HG03175 (cell line): ENCODE results near the gene LOXL1.
"Not testable (repeated sequence)": the region's sequence is repeated elsewhere in the genome, so short reads cannot be mapped to it uniquely, and the experiment has no call there.

ENCODE experiments used
- ATAC-seq: cut with Tn5 transposase; IDR thresholded peaks from one replicate; pipeline ENCODE4 v1.9.1; 2021; ENCODE audit warnings: mild to moderate bottlenecking, moderate library complexity; ENCODE audit not compliant: unreplicated experiment

The LOXL1 gene

GRCh38 chr15:73972984-73973682 lies 46.9 kb downstream of the LOXL1 start:
- ATAC-seq: no peak

DNA sequence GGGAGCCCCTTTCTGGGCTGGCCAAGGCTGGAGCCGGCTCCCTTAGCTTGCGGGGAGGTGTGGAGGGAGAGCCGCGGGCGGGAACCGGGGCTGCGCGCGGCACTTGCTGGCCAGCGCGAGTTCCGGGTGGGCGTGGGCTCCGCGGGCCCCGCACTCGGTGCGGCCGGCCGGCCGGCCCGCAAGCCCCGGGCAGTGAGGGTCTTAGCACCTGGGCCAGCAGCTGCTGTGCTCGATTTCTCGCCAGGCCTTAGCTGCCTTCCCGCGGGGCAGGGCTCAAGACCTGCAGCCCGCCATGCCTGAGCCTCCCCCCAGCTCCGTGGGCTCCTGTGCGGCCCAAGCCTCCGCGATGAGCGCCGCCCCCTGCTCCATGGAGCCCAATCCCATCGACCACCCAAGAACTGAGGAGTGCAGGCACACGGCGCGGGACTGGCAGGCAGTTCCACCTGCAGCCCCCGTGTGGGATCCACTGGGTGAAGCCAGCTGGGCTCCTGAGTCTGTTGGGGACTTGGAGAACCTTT lies 47.5 kb downstream of the LOXL1 start:
- ATAC-seq: not testable (repeated sequence)

DNA sequence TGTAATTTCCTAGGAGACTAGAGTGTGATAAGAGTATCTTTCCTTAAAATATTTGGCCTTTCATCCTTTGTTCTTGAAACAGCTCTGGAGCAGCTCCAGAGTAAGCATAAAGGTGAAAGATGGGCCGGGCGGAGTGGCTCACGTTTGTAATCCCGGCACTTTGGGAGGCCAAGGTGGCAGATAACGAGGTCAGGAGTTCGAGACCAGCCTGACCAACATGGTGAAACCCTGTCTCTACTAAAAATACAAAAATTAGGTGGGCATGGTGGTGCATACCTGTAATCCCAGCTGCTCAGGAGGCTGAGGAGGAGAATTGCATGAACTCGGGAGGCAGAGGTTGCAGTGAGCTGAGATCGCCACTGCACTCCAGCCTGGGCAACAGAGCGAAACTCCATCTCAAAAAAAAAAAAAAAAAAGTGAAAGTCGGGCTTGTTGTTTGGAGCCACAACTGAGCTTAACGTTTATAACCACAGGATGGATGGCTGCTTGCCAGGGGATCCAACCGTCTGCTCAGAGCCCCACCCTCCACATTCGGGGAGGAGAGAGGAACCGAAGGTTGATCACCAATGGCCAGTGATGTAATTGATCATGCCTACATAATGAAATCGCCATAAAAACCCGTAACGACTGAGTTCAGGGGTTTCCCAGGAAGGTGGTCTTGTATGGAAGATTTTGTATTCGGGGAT lies 49.3 kb downstream of the LOXL1 start:
- ATAC-seq: not testable (repeated sequence)

DNA sequence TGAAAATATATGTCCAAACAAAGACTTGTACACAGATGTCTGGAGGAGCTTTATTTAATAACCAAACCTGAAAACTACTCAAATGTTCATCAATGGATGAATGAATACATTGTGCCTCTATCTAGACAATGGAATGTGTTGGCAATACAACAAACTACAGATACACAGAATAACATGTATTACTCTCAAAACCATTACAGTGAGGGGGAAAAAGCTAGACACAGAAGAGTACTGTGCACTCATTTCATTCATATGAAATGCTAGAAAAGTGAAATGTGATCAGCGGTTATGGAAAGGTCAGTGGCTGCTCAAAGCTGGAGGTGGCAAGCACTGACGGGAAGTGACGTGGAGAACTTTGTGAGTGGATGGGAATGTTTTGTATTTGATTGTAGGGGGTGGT lies 52.6 kb downstream of the LOXL1 start:
- ATAC-seq: no peak

DNA sequence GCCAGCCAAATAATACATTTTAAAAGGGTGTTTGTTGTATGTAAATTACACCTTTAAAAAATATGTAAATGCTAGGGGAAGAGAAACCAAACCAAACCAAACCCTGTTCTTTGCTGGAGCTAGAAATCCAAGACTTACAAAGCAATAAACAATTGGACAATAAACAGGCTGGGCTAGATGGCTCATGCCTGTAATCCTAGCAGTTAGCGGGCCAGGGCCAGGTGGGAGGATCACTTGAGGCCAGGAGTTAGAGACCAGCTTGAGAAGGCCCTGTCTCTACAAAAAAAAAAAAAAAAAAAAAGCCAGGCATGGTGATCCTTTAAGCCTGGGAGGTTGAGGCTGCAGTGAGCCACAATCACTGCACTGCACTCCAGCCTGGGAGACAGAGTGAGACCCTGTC lies 53.4 kb downstream of the LOXL1 start:
- ATAC-seq: no peak

DNA sequence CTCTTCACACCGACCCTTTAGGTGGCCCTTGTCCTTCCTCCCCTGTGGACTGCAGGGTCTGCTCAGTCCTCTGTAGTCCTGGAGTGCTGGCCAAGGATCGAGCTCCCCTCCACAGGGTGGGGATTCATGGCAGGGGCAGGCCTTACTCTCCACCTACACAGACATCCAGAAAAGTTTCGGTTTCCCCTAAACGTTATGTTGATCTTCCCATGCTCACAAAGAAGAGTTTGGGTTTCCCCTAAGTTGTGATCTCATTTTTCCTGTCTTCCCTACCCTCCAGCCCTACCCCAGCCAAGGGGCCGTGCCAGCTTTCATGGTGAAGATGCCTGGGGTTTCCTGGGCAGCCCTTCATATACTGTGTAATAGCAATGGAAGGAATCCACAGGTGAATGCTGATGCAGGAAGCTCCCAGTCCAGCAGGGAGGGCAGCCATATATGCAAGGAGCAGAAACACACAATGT lies 55.5 kb downstream of the LOXL1 start:
- no peak for ATAC-seq

DNA sequence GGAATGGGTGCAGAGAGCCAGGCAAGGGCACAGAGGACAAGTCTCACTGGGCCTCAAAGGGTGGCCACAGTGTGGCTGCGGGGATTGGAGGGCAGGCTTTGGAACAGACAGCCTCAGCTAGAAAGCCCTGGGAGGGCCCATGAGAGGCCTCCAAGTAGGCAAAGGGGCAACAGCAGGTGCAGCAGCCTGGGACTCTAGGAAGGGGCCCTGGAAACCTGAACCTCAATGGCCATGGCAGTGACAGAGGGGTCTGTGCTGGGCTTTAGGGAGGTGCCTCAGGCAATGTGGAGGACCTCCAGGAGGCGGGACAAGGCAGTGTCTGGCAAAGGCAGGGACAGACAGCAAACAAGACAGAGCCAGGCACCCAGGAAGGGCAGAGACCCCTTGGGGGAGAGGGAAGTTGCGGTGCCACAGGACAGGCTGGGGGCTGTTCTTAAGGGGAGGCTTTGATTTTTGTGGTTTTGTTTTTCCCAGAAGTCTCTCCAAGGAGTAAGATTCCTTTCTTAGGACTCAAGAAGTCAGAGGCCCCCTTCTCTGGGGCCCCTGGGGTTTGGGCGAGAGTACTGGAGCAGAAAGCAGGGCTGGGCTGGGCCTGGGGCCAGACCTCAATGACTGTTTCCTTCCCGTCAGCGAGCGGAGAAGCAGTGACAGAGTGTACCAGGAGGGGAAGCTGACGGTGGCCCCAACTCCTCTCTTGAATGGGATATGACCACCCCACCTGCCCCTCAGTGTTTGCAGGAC lies 56.1 kb downstream of the LOXL1 start:
- ATAC-seq: no peak

DNA sequence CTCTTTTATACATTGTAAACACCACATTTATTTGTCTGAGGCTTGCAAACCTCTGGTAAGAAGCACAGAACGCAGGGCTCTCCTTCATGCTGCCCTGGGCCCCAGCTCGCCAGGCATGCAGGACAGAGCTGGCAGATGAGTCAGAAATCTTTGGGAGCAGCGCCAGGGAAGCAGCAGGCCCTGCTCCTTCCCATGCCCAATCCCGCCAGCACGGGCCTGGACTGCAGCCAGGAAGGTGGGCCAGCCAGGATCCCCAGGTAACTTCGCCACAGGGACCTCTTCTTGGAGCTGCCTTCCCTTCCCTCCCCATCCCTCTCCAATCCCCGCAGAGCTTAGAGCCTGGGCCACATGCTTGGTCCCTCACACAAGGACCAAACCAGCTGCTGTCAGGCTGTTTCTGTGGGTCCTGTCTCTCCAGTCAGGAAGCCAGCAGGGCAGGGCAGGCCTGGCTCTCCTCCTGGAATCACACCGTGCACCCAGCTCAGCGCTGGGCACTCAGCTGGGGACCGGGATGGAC lies 57.0 kb downstream of the LOXL1 start:
- no peak for ATAC-seq

GRCh38 chr15:73983773-73984172 lies 57.5 kb downstream of the LOXL1 start:
- no peak for ATAC-seq

DNA sequence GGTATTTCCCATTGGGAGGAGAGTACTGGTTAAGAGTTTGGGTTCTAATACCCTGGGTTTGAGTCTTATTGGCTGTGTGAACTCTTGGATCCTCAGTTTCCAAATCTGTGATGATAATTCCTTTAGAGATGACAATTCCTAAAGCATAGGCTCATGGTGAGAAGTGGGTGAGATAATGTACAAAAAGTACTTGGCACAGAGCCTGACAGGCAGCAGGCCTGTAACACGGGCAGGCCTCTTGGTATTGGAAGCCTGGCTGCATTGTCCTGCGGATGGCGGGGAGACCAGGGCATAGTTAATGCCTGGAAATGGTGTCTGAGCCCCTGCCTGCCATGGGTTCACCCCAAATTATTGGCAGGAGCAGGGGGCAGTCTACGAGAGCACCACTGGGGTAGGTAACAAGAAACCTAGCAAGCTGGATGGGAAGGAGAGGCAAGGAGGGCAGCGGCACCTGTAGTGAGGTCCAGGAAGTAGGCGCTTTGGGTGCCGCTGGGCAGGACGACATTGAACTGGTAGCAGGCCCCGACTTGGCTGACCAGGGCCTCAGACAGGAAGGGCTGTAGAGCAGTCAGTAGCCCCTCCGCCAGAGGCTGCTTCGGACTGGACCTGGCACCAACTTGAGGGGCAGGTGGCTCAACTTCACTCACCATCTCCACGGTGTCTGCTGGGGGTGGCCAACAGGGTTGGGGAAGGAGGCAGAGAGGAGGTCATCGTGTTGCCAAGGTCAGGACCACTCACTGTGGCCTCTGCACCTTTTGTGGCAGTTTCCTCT lies 58.1 kb downstream of the LOXL1 start:
- no peak for ATAC-seq

GRCh38 chr15:73985101-73985873 lies 59.0 kb downstream of the LOXL1 start:
- ATAC-seq: no peak

- no peak for ATAC-seq
These were observed 60.0 kb downstream of the LOXL1 start for GRCh38 chr15:73986055-73986775.

DNA sequence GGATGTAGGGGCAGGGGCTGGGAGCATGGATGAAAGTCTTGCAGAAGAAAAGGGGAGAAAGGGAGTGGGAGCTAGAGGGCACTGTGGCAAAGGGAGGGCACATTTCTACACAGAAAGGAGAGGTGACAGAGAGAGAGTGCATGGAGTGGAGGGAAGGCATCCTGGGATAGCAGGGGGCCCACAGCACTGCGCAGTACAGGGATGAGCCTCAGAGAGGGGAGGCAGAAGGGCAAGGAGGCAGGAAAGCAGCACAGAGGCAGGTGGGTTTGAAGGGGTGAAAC lies 60.5 kb downstream of the LOXL1 start:
- ATAC-seq: no peak

GRCh38 chr15:73987250-73987649 lies 61.0 kb downstream of the LOXL1 start:
- no peak for ATAC-seq

DNA sequence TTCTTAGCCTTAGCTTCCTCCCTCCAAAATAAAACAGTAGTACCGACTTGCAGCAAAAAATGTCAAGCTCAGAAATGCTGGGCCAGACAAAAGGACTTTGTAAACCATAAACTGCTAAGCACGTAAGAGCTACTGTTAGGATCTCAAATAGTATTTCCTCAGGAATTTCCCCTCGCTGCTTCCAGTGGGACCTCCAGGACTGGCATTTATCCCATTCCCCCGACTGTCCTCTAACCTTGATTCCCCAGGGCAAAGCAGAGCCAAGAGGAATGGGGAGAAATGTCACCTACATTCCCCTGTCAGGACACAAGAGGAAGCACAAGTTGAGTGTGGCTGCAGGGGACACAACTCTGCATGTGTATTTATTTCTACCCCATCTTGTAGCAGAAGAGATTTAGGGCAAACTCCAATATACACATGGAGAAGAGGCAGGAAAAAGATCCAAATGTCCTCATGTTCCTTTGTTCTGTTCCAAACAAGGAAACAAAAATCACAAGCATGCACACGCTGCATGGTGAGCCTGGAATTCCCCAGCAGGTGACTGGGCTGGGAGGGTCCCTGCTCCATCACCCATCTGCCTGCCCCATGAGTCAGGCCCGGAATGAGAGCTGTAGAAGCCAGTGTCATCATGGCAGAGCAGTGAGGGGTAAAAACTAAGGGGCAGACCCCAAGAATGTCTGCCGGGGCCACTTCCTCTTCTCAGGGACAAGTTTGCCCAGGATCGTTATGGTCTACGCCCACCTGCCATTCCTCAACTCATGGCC lies 61.6 kb downstream of the LOXL1 start:
- no peak for ATAC-seq

DNA sequence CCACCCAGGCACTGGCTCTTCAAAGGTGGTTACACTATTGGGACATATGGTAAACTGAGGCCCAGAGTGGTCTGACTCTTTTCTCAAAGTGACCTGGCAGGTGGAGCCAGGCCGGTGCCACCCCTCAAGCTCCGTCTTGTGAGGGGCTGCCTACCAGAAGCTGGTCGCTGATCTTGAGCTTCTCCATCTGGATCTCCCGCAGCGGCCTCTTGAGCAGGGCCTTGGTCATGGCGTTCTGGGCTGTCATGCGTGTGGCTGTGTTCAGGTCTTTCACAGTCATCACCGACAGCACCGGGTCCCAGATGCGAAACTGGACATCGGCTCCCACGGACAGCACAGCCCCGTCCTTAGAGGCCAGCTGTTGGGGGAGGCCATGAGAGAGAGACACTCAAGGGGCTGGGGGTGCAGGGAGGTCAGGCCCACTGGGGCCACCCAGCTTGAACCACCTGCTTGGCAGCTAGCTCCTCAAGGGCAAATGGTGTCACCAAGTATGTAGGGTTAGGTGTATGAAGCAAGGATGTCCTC lies 62.2 kb downstream of the LOXL1 start:
- ATAC-seq: no peak

DNA sequence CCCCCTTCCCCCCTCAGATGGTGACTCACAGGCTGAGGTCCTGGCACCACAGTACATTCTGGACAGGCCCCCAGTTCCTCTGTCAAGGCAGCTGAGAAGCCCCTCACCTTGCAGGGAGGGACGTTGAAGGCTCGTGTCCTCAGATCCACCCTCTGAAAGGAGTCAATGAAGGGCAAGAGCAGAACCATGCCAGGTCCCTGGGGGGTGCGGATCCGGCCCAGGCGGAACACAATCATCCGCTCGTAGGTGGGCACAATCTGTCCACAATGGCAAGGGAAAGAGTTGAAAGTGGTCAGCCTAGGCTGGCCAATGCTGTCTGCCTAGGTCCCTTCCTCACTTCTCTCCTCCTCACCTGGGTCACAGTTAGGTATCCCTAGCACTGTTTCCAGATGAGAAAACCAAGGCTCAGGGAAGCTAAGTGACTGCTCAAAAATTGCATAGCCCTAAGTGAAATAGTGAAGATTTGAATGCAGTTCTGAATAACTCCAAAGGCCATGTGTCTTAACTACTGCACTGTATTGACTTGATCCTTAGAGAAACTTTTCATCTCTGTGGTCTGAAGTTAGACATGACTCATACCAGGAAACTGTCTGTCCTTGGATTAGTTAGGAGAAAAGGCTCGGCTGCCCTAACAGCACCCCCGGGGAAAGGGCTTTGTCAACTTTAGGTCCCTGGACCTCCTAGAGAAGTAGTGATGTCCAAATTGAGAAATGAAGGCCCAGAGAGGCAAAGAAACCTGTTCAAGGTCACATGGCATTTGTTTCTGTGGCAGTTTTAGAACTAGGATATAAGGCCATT lies 62.9 kb downstream of the LOXL1 start:
- ATAC-seq: no peak
